PC-3 (cell line): ENCODE data around the gene NRCAM. TPM values are rescaled to one million over a fixed set of nuclear protein-coding genes. Genes with fewer than 3 reads are reported as not detected.

Experiments used
- ATAC-seq: fragments of 200-7000 bp; cut with Tn5 transposase; 2 replicates; pipeline ENCODE4 v1.9.1; 2020; ENCODE audit warnings: mild to moderate bottlenecking, moderate library complexity
- BruUV-seq: library from RNA; stranded (reverse); fragments of 400-500 nt; replicated peaks from 2 replicates; lab custom pipeline; 2021; lab: Mats Ljungman, UMichigan
- CTCF ChIA-PET: fragments of 300-600 bp; sonication (Branson Sonifier 250); formaldehyde crosslinking; loops from one replicate; lab custom pipeline; 2022; ENCODE audit warnings: antibody characterized with exemption; lab: Charles Lee
- POLR2A ChIA-PET: fragments of 300-600 bp; sonication (Branson Sonifier 250); formaldehyde crosslinking; loops from one replicate; lab custom pipeline; 2022; ENCODE audit warnings: antibody characterized with exemption; ENCODE audit not compliant: unreplicated experiment; lab: Charles Lee
- DNase-seq: peaks from one replicate; pipeline ENCODE4 v3.0.0-alpha.2; 2015
- H2AFZ ChIP-seq: fragments of 300-600 bp; sonication (generic); 2 replicates; pipeline ENCODE4 v1.6.0; 2016; ENCODE audit warnings: antibody characterized with exemption, low read length
- H3F3A ChIP-seq: fragments of 300-600 bp; sonication (generic); one replicate; pipeline ENCODE4 v1.6.0; 2017; ENCODE audit warnings: antibody characterized with exemption, low read length, control low read depth, mild to moderate bottlenecking; ENCODE audit not compliant: unreplicated experiment
- H3K27ac ChIP-seq: fragments of 300-600 bp; sonication (generic); 2 replicates; pipeline ENCODE4 v1.5.1; 2016; ENCODE audit warnings: mild to moderate bottlenecking, low read length
- H3K27me3 ChIP-seq: fragments of 300-600 bp; sonication (generic); 2 replicates; pipeline ENCODE4 v1.6.1; 2016; ENCODE audit warnings: low read length, mixed read lengths
- H3K36me3 ChIP-seq: fragments of 300-600 bp; sonication (generic); 2 replicates; pipeline ENCODE4 v1.6.1; 2016; ENCODE audit warnings: low read depth, mixed run types, low read length, mixed read lengths
- H3K4me1 ChIP-seq: fragments of 300-600 bp; sonication (generic); 2 replicates; pipeline ENCODE4 v1.5.1; 2016; ENCODE audit warnings: low read length; ENCODE audit not compliant: insufficient read depth
- H3K4me2 ChIP-seq: fragments of 300-600 bp; sonication (generic); 2 replicates; pipeline ENCODE4 v1.6.0; 2016; ENCODE audit warnings: low read length
- H3K4me3 ChIP-seq: fragments of 300-600 bp; sonication (generic); 2 replicates; pipeline ENCODE4 v1.5.1; 2016; ENCODE audit warnings: mild to moderate bottlenecking, low read length, mixed read lengths
- H3K79me2 ChIP-seq: fragments of 300-600 bp; sonication (generic); 2 replicates; pipeline ENCODE4 v1.6.1; 2017; ENCODE audit warnings: low read length, mixed read lengths
- H3K9ac ChIP-seq: fragments of 300-600 bp; sonication (generic); 2 replicates; pipeline ENCODE4 v1.6.0; 2016; ENCODE audit warnings: mild to moderate bottlenecking, low read length
- H3K9me2 ChIP-seq: fragments of 300-600 bp; sonication (generic); replicated peaks from 2 replicates; pipeline ENCODE4 v1.6.1; 2016; ENCODE audit warnings: mixed run types, low read length, mixed read lengths
- H3K9me3 ChIP-seq: fragments of 300-600 bp; sonication (generic); 2 replicates; pipeline ENCODE4 v1.6.1; 2016; ENCODE audit warnings: low read length, mixed read lengths
- H4K20me1 ChIP-seq: fragments of 300-600 bp; sonication (generic); 2 replicates; pipeline ENCODE4 v1.6.1; 2016; ENCODE audit warnings: low read length, mixed read lengths
- CTCF ChIP-seq: fragments of 300-600 bp; sonication (generic); conservative IDR thresholded peaks from 2 replicates; pipeline ENCODE4 v1.5.1; 2017; ENCODE audit warnings: antibody characterized with exemption, low read depth, mild to moderate bottlenecking, low read length
- EZH2 ChIP-seq: fragments of 300-600 bp; sonication (generic); IDR thresholded peaks from one replicate; pipeline ENCODE4 v1.6.1; 2017; ENCODE audit warnings: antibody characterized with exemption, mild to moderate bottlenecking, low read length; ENCODE audit not compliant: unreplicated experiment
- EZH2phosphoT487 ChIP-seq: fragments of 300-600 bp; sonication (generic); IDR thresholded peaks from 2 replicates; pipeline ENCODE4 v1.6.1; 2018; ENCODE audit warnings: mild to moderate bottlenecking, antibody characterized with exemption, low read length, borderline replicate concordance
- intact Hi-C: fragments of 100-400 bp; cut with micrococcal nuclease; formaldehyde crosslinking; loops from 2 replicates; pipeline ENCODE4 v1.9.0; 2023
- total RNA-seq: library from RNA; depleted of rRNA; stranded (reverse); fragments of >200 nt; gene quantifications from 2 replicates; pipeline ENCODE4 v1.2.3, GENCODE V29; 2014

NRCAM gene
- total RNA-seq, 1 experiment from 2014 or later = not detected

GRCh38 chr7:108266491-108266890 lies 189.7 kb downstream of the NRCAM start:
- no peak for ATAC-seq
- peaks cover 4% of the 10 kb centered on the region; the same call in 1 of the 2 replicates for H3K4me1 ChIP-seq
- no peaks in the 10 kb centered on the region for H4K20me1 ChIP-seq
- peaks cover 18% of the 10 kb centered on the region; the same call in 1 of the 2 replicates for H3K27me3 ChIP-seq
- no peaks in the 10 kb centered on the region for H3K36me3 ChIP-seq
- no TSS peak for BruUV-seq
- DNase-seq = peak; percentile 27
- no peak overlapping the region for H3K9ac ChIP-seq
- no peaks in the 10 kb centered on the region for H3F3A ChIP-seq
- intact Hi-C loops = no loop called here
- no peaks in the 10 kb centered on the region for H3K9me3 ChIP-seq
- TF ChIP-seq EZH2 (no peak), CTCF (no peak), EZH2phosphoT487 (no peak)
- POLR2A ChIA-PET = no interaction called here
- no peak overlapping the region for H3K27ac ChIP-seq
- no peaks in the 10 kb centered on the region for H3K9me2 ChIP-seq
- CTCF ChIA-PET = no interaction called here
- H3K4me2 ChIP-seq = no peak overlapping the region
- H3K79me2 ChIP-seq = no peaks in the 10 kb centered on the region
- H3K4me3 ChIP-seq = no peak overlapping the region
- H2AFZ ChIP-seq = no peak overlapping the region

GRCh38 chr7:108266035-108266434 lies 190.2 kb downstream of the NRCAM start:
- no peak overlapping the region for H3K27ac ChIP-seq
- intact Hi-C loops = no loop called here
- H3K4me1 ChIP-seq = peaks cover 4% of the 10 kb centered on the region; the same call in 1 of the 2 replicates
- no peaks in the 10 kb centered on the region for H3K79me2 ChIP-seq
- TF ChIP-seq EZH2phosphoT487 = no peak
- no peak for TF ChIP-seq EZH2
- no peak for TF ChIP-seq CTCF
- ATAC-seq = no peak
- BruUV-seq = no TSS peak
- H3K27me3 ChIP-seq = peaks cover 18% of the 10 kb centered on the region; the same call in 1 of the 2 replicates
- H3K9me3 ChIP-seq = no peaks in the 10 kb centered on the region
- no peaks in the 10 kb centered on the region for H3K36me3 ChIP-seq
- POLR2A ChIA-PET = no interaction called here
- no peak overlapping the region for H3K4me3 ChIP-seq
- no peaks in the 10 kb centered on the region for H4K20me1 ChIP-seq
- no peak for DNase-seq
- H3F3A ChIP-seq = no peaks in the 10 kb centered on the region
- no peak overlapping the region for H3K9ac ChIP-seq
- CTCF ChIA-PET = no interaction called here
- H2AFZ ChIP-seq = no peak overlapping the region
- no peaks in the 10 kb centered on the region for H3K9me2 ChIP-seq
- H3K4me2 ChIP-seq = no peak overlapping the region

- CTCF ChIA-PET = no interaction called here
- Histone ChIP-seq H3K27me3 (peaks cover 12% of the 10 kb centered on the region; the same call in 1 of the 2 replicates), H3K9ac (no peak overlapping the region), H3K27ac (no peak overlapping the region), H3K9me2 (no peaks in the 10 kb centered on the region), H3K4me3 (no peak overlapping the region), H3K79me2 (no peaks in the 10 kb centered on the region), H3K4me1 (peaks cover 4% of the 10 kb centered on the region; the same call in 1 of the 2 replicates), H2AFZ (no peak overlapping the region), H3K4me2 (no peak overlapping the region), H3K36me3 (no peaks in the 10 kb centered on the region), H4K20me1 (no peaks in the 10 kb centered on the region), H3F3A (no peaks in the 10 kb centered on the region), H3K9me3 (no peaks in the 10 kb centered on the region)
- ATAC-seq = no peak
- intact Hi-C loops = no loop called here
- DNase-seq = no peak
- no peak for TF ChIP-seq EZH2
- no peak for TF ChIP-seq EZH2phosphoT487
- TF ChIP-seq CTCF = no peak
- BruUV-seq = no TSS peak
- POLR2A ChIA-PET = no interaction called here
Observed at GRCh38 chr7:108265007-108265406, 191.2 kb downstream of the NRCAM start.
